Karpas-422 (cell line): ENCODE data around the gene PXDC1. TPM values are rescaled to one million over a fixed set of nuclear protein-coding genes. Genes with fewer than 3 reads are reported as not detected.

Experiments used
- DNase-seq: peaks from one replicate; pipeline ENCODE4 v3.0.0-alpha.2; 2015
- H2AFZ ChIP-seq: fragments of 200-600 bp; sonication (generic); 2 replicates; pipeline ENCODE4 v1.6.1; 2014; ENCODE audit warnings: antibody characterized with exemption, low read length, mixed read lengths
- H3K27ac ChIP-seq: fragments of 200-600 bp; sonication (generic); 2 replicates; pipeline ENCODE4 v1.5.1; 2014; ENCODE audit warnings: mild to moderate bottlenecking, low read length, moderate library complexity
- H3K27me3 ChIP-seq: fragments of 200-600 bp; sonication (generic); 2 replicates; pipeline ENCODE4 v1.6.1; 2014; ENCODE audit warnings: low read length, mixed read lengths
- H3K36me3 ChIP-seq: fragments of 200-600 bp; sonication (generic); 2 replicates; pipeline ENCODE4 v1.6.1; 2014; ENCODE audit warnings: low read length, mixed read lengths; ENCODE audit not compliant: insufficient read depth
- H3K4me1 ChIP-seq: fragments of 200-600 bp; sonication (generic); 2 replicates; pipeline ENCODE4 v1.6.1; 2014; ENCODE audit warnings: mild to moderate bottlenecking, low read length, mixed read lengths
- H3K4me2 ChIP-seq: fragments of 200-600 bp; sonication (generic); 2 replicates; pipeline ENCODE4 v1.6.1; 2014; ENCODE audit warnings: low read length, low read depth, mild to moderate bottlenecking; ENCODE audit not compliant: poor library complexity, severe bottlenecking
- H3K4me3 ChIP-seq: fragments of 200-600 bp; sonication (generic); 2 replicates; pipeline ENCODE4 v1.5.1; 2014; ENCODE audit warnings: mild to moderate bottlenecking, antibody characterized with exemption, low read length, mixed read lengths
- H3K79me2 ChIP-seq: fragments of 200-600 bp; sonication (generic); 2 replicates; pipeline ENCODE4 v1.6.1; 2014; ENCODE audit warnings: mild to moderate bottlenecking, low read length, mixed read lengths
- H3K9ac ChIP-seq: fragments of 200-600 bp; sonication (generic); 2 replicates; pipeline ENCODE4 v1.6.0; 2014; ENCODE audit warnings: low read length
- H3K9me2 ChIP-seq: fragments of 200-600 bp; sonication (generic), shearing (Covaris generic); replicated peaks from 2 replicates; pipeline ENCODE4 v1.6.0; 2014; ENCODE audit warnings: mild to moderate bottlenecking, low read length, moderate library complexity; ENCODE audit not compliant: insufficient read depth
- H3K9me3 ChIP-seq: fragments of 300-700, 200-600 bp; sonication (generic); 2 replicates; pipeline ENCODE4 v1.6.1; 2014; ENCODE audit warnings: low read length, mixed read lengths
- H4K20me1 ChIP-seq: fragments of 200-600 bp; sonication (generic); 2 replicates; pipeline ENCODE4 v1.6.1; 2014; ENCODE audit warnings: mild to moderate bottlenecking, antibody characterized with exemption, low read length, low read depth; ENCODE audit not compliant: insufficient read depth
- total RNA-seq: library from RNA; depleted of rRNA; stranded (reverse); fragments of >200 nt; shearing (Covaris generic); gene quantifications from 2 replicates; pipeline ENCODE4 v1.2.3, GENCODE V29; 2014; ENCODE audit warnings: low replicate concordance

The PXDC1 gene
- total RNA-seq, 1 experiment from 2014 or later = not detected

DNA sequence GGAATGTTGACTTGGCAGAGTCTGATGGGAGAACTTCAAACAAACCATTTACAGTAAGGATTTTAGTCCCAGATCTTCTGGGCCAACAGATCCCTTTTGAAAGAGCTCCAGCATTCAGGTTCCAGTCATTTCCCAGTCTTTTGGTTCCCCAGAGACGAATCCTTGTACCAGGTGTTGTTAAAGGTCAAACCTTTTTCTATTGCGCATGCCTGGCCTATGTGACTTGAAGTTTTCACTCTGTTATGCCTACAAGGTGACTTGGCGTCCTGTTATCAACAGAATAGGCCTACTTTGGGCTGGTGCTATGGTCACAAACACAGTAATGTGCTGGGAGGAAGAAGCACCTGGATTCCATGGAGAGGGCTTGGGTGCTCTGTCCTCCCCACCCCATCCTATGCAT, 52.3 kb downstream of the PXDC1 start:
- no peak overlapping the region for H3K4me3 ChIP-seq
- no peak for DNase-seq
- no peaks in the 10 kb centered on the region for H3K9me2 ChIP-seq
- H3K4me1 ChIP-seq = no peaks in the 10 kb centered on the region
- H3K4me2 ChIP-seq = no peak overlapping the region
- H3K36me3 ChIP-seq = no peaks in the 10 kb centered on the region
- H4K20me1 ChIP-seq = no peaks in the 10 kb centered on the region
- no peak overlapping the region for H3K27ac ChIP-seq
- H3K27me3 ChIP-seq = no peaks in the 10 kb centered on the region
- no peak overlapping the region for H3K9ac ChIP-seq
- H3K9me3 ChIP-seq = no peaks in the 10 kb centered on the region
- H3K79me2 ChIP-seq = no peaks in the 10 kb centered on the region
- no peak overlapping the region for H2AFZ ChIP-seq

DNA sequence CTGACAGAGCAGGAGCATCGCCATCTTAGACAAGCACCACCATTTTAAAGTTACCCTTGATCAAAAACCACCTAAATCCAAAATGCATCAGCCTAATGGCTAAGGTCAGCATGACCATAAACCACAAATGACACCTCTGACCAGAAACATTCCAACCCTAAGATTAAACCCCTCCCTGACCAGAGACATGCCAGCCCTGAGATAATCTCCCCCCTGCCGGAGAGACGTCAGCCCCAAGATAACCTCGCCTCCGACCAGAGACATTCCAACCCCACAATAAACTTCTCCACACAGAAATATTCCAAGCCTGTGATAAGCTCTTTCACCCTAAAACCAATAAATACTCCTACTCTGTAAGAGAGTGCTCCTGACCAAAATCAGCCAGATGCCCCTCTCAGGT, 53.5 kb downstream of the PXDC1 start:
- H3K9me2 ChIP-seq = no peaks in the 10 kb centered on the region
- H2AFZ ChIP-seq = no peak overlapping the region
- H3K9ac ChIP-seq = no peak overlapping the region
- DNase-seq = no peak
- no peak overlapping the region for H3K27ac ChIP-seq
- no peaks in the 10 kb centered on the region for H3K79me2 ChIP-seq
- no peaks in the 10 kb centered on the region for H3K9me3 ChIP-seq
- H3K4me3 ChIP-seq = no peak overlapping the region
- no peaks in the 10 kb centered on the region for H3K4me1 ChIP-seq
- H3K4me2 ChIP-seq = no peak overlapping the region
- no peaks in the 10 kb centered on the region for H3K27me3 ChIP-seq
- H4K20me1 ChIP-seq = no peaks in the 10 kb centered on the region
- H3K36me3 ChIP-seq = no peaks in the 10 kb centered on the region

DNA sequence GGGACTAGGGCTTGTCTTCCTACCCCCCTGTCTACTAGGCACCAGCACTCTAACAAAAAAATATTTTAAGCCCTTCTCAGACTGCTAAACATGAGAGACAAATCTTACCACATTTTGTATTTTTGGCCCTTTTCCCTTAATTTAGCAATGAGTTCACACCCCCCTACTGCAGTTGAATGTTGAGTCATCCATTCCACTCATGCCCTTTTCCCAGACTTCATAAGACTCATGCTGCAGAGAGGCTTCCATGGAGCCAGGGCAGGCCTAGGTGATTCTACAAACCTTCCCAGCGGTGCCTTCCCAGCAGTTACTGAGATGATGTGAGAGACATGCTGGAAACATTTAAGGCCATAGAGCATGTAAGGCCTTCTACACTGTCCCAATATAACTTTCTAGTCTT, 53.9 kb downstream of the PXDC1 start:
- Histone ChIP-seq H3K4me2 (no peak overlapping the region), H2AFZ (no peak overlapping the region), H3K79me2 (no peaks in the 10 kb centered on the region), H3K36me3 (no peaks in the 10 kb centered on the region), H3K4me1 (no peaks in the 10 kb centered on the region), H4K20me1 (no peaks in the 10 kb centered on the region), H3K9me3 (no peaks in the 10 kb centered on the region), H3K9ac (no peak overlapping the region), H3K4me3 (no peak overlapping the region), H3K9me2 (no peaks in the 10 kb centered on the region), H3K27me3 (no peaks in the 10 kb centered on the region), H3K27ac (no peak overlapping the region)
- DNase-seq = no peak

DNA sequence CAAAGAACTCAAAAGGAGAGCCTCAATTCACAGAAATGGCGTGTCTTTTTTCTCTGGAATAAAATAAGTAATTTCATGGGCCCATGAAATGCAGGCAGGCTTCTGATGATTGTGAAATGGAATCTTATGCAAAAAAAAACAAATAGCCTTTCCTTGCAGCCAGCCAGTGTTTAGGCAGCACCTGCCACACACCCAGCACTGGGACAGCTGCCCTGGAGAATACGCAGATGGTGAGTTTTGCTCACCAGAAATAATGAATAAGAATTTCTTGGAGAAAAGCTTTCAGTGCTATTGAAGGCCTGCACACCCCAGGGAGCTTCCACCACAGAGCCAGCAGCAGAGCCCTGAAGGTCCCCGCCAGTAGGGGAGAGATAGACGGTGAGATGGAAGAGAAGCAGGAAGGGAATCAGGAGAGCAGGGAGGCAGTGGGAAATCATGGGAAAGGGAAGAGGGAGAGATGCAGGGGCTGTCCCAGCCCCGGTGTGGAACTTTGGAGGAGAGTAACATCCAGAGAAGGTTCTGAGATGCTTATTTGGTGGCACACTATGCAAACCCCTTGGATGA, 54.9 kb downstream of the PXDC1 start:
- H3K4me1 ChIP-seq = no peaks in the 10 kb centered on the region
- no peaks in the 10 kb centered on the region for H3K79me2 ChIP-seq
- H3K27ac ChIP-seq = no peak overlapping the region
- DNase-seq = no peak
- no peak overlapping the region for H2AFZ ChIP-seq
- no peaks in the 10 kb centered on the region for H4K20me1 ChIP-seq
- H3K9me3 ChIP-seq = no peaks in the 10 kb centered on the region
- no peaks in the 10 kb centered on the region for H3K9me2 ChIP-seq
- H3K27me3 ChIP-seq = no peaks in the 10 kb centered on the region
- no peak overlapping the region for H3K9ac ChIP-seq
- no peaks in the 10 kb centered on the region for H3K36me3 ChIP-seq
- H3K4me2 ChIP-seq = no peak overlapping the region
- no peak overlapping the region for H3K4me3 ChIP-seq

DNA sequence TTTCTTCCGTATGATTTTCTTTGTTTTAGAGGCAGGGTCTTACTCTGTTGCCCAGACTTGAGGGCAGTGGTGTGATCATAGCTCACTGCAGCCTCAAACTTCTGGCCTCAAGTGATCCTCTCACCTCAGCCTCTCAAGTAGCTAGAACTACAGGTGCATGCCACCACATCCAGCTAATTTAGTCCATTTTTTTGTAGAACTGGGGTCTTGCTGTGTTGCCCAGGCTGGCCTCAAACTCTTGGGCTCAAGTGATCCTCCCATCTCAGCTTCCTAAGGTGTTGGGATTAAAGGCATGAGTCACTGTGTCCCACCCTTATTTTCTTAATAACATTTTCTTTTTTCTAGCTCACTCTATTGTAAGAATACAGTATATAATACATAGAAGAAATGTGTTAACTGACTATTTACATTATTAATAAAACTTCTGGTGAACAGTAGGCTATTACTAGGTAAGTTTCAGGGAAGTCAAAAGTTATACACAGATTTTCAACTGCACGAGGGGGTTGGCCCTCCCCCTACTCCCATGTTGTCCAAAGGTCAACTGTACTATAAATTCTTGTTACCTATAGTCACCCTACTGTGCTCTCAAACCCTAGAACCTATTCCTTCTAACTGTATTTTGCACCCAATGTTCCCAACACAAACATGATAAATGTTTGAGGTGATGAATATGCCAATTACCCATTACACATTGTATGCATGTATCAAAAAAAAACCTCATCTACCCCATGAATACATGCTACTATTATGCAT, 56.3 kb downstream of the PXDC1 start:
- Histone ChIP-seq H3K27ac (no peak overlapping the region), H3K9me3 (no peaks in the 10 kb centered on the region), H3K36me3 (no peaks in the 10 kb centered on the region), H3K9me2 (no peaks in the 10 kb centered on the region), H3K4me3 (no peak overlapping the region), H2AFZ (no peak overlapping the region), H3K9ac (no peak overlapping the region), H3K4me1 (no peaks in the 10 kb centered on the region), H3K27me3 (no peaks in the 10 kb centered on the region), H3K79me2 (no peaks in the 10 kb centered on the region), H3K4me2 (no peak overlapping the region), H4K20me1 (no peaks in the 10 kb centered on the region)
- DNase-seq = no peak

DNA sequence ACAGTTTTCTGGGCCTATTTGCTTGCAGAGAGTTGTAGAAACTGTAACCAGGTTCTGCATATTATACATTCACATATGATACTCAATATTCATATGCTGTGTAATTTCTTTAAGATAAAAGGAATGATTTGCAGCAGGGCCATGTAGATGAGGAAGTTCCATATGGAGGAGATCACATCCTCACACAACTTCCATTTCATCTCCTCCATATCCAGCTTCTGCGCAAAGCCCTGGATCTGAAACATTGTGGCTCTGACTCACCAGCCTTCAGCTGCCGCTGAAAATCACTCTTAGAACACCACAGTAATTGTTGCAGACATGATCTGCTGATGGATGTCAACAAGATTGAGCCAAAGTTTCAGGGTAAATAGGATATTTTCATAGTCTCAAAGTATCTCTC, 57.7 kb downstream of the PXDC1 start:
- Histone ChIP-seq H3K9me3 (no peaks in the 10 kb centered on the region), H3K79me2 (no peaks in the 10 kb centered on the region), H3K4me2 (no peak overlapping the region), H3K36me3 (no peaks in the 10 kb centered on the region), H3K4me3 (no peak overlapping the region), H3K9me2 (no peaks in the 10 kb centered on the region), H4K20me1 (no peaks in the 10 kb centered on the region), H3K27me3 (no peaks in the 10 kb centered on the region), H2AFZ (no peak overlapping the region), H3K27ac (no peak overlapping the region), H3K9ac (no peak overlapping the region), H3K4me1 (no peaks in the 10 kb centered on the region)
- no peak for DNase-seq

DNA sequence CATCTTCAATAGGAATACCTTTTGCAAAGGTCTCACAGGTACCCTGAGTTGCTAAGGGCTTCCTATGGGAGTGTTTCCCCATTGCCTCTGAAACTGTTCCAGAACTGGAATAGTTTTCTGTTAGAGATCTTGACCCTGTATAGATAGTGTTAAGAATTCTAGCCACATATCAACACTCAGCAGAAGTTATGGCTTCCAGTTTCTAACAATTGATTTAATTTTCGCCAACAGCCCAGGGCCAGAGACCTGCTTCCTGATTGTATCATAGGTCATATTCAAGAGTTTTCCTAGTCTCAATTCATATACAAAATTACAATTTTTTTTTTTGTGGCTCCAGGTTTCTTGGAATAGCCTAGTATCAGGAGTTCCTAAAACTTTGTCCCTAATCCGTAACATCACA, 61.0 kb downstream of the PXDC1 start:
- no peaks in the 10 kb centered on the region for H3K36me3 ChIP-seq

DNA sequence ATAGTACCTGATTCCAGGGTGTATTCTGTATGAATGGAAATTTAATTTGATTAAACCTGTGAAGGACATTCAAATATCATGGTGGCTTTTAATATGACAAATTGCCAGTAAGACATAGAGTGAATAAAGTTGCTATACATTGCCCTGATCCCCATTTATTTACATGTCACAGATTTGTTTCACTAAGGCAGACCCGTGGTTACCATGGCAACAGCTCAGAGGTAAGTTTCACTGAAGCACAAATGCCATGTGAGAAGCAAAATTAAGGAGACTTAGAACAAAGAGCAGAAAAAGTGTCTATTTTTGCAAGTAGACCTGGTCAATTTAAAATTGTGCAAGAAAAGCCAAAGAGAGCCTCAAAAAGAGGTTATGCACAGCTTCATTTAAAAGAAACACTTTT, 63.7 kb downstream of the PXDC1 start:
- Histone ChIP-seq H3K27ac (no peak overlapping the region), H2AFZ (no peak overlapping the region), H4K20me1 (no peaks in the 10 kb centered on the region), H3K4me2 (no peak overlapping the region), H3K9me2 (no peaks in the 10 kb centered on the region), H3K9me3 (no peaks in the 10 kb centered on the region), H3K36me3 (no peaks in the 10 kb centered on the region), H3K4me3 (no peak overlapping the region), H3K9ac (no peak overlapping the region), H3K79me2 (no peaks in the 10 kb centered on the region), H3K4me1 (no peaks in the 10 kb centered on the region), H3K27me3 (no peaks in the 10 kb centered on the region)
- DNase-seq = no peak

More for the DNA sequence above, 61.0 kb downstream of the PXDC1 start:
- H3K27ac ChIP-seq = no peak overlapping the region
- H3K4me1 ChIP-seq = no peaks in the 10 kb centered on the region
- no peak overlapping the region for H3K9ac ChIP-seq
- H3K4me2 ChIP-seq = no peak overlapping the region
- no peaks in the 10 kb centered on the region for H3K27me3 ChIP-seq
- H3K79me2 ChIP-seq = no peaks in the 10 kb centered on the region
- no peaks in the 10 kb centered on the region for H4K20me1 ChIP-seq
- no peak overlapping the region for H3K4me3 ChIP-seq
- H3K9me2 ChIP-seq = no peaks in the 10 kb centered on the region
- no peak for DNase-seq
- no peaks in the 10 kb centered on the region for H3K9me3 ChIP-seq
- H2AFZ ChIP-seq = no peak overlapping the region
